GM18519 (cell line): ENCODE data around the gene HLA-DMB.
"Not testable (repeated sequence)": the region's sequence is repeated elsewhere in the genome, so short reads cannot be mapped to it uniquely, and the experiment has no call there.

ENCODE experiments used
- ATAC-seq: cut with Tn5 transposase; IDR thresholded peaks from one replicate; pipeline ENCODE4 v1.9.1; 2021; ENCODE audit warnings: mild to moderate bottlenecking, moderate library complexity; ENCODE audit not compliant: unreplicated experiment, low FRiP score

Gene HLA-DMB

GRCh38 chr6:32952817-32953739 lies 12.2 kb upstream of the HLA-DMB start, which contains the start of gene HLA-DMA:
Gene HLA-DMA (minus strand): TSS chr6:32953097. CDS start chr6:32953036, 61 bp downstream.
- peak; percentile 80 for ATAC-seq

DNA sequence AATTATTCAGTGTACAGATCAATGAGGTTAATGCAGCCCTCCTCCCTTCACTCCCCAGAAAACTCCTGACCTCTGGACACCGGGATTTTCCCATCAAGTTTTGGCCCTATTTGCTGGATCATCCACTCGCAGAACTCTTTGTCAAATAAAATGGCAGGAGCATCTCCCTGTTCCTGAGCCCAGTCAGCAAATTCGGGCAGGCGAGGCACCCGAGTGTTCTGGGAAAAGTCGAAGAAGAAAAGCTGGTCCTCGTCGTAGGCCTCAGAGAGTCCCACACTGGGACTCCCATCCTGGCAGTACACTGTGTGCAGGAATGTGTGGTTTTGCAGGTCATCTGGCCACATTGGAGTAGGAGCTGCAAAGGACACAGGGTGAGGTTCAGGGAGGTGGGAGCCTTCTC lies 9.6 kb upstream of the HLA-DMB start:
- ATAC-seq = no peak

GRCh38 chr6:32950010-32950409 lies 9.2 kb upstream of the HLA-DMB start:
- no peak for ATAC-seq

DNA sequence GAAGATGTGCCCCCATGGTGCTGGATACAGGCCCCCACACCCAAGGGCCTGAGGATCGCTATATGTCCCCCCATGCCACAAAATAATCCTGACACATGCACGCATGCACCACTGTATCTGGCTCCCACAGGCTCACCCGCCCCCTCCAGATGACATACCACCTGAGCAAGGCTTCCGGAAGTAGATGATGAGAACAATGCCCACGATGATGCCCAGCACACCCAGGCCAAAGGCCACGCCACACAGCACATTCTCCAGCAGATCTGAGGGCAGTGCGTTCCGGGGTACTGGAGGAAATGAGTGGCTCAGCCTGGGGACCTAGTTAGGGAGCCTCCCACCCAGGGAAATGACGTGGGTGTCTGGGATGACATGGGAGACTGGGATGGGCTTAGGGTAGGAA lies 8.3 kb upstream of the HLA-DMB start:
- no peak for ATAC-seq

GRCh38 chr6:32947552-32948465 lies 7.0 kb upstream of the HLA-DMB start:
- no peak for ATAC-seq

DNA sequence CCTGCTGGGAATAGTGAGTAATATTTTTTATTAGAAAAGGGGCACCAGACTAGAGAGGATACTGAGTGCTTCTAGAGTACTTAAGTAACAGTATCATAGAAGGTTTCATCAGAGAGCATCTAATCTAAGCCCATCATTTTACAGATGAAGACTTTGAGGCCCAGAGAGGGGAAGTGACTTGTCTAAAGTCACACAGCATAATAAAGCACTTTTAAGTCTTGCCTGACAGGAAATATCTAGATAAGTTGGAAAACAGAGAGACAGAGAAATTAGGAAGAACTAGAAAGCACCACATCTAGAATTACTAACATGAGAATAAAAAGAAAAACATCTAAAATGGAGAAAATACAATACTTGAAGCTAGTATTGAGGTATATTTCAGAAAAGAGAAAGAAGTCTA lies 6.1 kb upstream of the HLA-DMB start:
- ATAC-seq = no peak

GRCh38 chr6:32945953-32946352 lies 5.1 kb upstream of the HLA-DMB start:
- ATAC-seq = no peak

- ATAC-seq = no peak
These were observed 4.4 kb upstream of the HLA-DMB start for GRCh38 chr6:32945108-32945760.

DNA sequence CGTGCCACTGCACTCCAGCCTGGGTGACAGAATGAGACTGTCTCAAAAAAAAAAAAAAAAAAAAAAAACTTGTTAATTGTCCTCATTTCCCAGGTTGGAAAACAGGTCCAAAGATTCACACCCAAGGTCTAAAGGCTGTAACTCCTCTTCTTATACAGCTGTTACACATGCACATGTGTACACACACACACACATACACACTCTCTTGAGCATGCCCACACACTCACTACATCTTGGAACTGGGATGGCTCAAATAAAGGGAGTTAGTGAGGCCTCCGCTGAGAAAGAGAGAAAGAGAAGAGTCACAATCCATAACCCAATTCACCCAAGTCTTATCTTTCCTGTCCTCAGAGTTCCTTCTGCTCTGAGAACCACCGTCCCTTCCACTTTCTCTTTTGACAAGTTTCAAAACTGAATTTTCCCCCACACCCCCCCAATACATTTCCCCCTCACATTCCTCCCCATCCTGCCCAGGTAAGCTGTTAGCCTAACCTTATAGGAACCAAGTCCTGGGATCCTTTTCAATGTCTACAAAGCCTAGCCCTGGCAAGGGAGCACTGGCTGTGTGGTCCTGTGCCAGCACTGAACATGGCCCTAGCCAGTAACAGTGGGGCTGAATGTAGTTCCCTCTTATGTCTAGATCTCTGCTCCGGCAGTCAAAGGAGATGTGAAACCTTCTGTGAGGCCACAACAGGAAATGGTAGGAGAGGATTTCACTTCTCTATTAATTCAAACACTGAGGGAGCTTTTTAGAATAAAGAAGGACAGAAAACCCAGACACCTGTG lies 3.2 kb upstream of the HLA-DMB start:
- no peak for ATAC-seq

- not testable (repeated sequence) for ATAC-seq
These were observed 1.8 kb upstream of the HLA-DMB start for GRCh38 chr6:32942555-32943123.

- ATAC-seq = peak; percentile 36
These were observed 463 bp upstream of the HLA-DMB start for GRCh38 chr6:32941214-32941768.

DNA sequence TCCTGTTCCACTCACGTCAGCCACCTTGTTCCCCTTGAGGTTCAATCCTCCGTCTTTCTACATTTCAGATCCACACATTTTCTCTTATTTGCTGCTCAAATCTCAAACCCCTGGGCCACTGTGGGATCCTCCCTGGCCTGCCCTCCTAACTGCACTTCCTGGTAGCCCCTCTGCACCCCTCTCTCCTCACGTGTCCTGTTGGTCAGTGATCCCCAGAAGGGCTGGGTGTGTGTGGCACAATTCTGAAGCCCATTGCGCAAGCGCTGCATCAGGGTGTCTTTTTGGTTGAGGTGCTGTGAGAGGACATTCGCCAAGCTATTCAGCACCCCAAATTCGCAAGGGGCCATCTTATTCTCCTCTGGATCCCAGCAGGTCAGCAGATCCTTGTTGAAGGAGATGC lies 2.3 kb downstream of the HLA-DMB start:
- no peak for ATAC-seq

GRCh38 chr6:32937230-32937633 lies 3.6 kb downstream of the HLA-DMB start:
- no peak for ATAC-seq

GRCh38 chr6:32936239-32937152 lies 4.3 kb downstream of the HLA-DMB start:
- no peak for ATAC-seq

DNA sequence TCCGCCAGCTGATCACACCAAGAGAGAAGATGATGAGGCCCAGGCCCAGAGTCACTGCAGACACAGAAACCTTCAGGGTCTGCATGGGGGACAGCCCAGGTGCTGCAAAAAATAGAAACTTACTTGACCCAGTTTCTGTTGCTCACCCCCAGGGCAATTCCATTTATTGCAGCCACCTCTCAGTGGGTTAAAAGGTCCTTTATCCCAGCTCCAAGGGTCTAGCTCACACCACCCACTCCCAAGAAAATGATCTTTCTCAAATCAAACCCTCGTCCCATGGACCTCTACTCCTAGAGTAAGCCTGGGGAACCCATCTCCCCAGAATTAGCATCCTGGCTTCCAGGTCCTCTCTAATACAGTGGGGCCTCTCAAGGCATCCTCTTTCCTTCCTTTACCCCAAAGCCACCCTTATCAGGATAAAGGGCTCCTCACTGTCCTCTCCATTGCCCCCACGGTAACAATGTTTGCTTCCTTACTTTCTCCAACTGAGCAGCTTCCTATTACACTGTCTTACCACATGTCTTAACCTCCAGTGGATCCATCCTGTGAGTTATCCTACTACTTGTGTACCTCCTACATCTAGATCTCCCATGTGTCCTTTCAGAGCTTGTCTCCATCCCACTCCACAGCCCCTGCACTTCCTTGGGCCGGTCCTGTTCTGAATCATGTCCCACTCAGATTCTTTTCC lies 5.1 kb downstream of the HLA-DMB start:
- ATAC-seq = no peak

DNA sequence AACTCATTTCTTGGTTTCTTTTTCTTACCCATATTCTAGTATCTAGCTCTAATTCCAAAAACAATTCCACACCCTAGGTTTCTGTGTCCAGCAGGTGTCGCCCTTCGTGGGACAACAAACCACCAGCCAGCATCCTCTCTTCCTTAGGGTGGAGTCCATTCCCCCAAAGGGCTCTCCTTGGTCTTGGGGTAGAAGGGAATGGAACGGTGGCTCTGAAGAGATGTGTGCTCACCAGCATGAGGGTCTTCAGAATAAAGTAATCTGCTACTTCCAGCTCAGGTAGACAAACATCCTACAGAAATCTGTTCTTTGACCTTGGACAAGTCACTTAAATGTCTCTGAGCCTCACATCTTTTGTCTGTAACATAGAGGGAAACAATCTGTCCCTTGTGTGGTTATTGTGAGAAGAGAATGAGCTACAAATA lies 7.2 kb downstream of the HLA-DMB start:
- no peak for ATAC-seq

DNA sequence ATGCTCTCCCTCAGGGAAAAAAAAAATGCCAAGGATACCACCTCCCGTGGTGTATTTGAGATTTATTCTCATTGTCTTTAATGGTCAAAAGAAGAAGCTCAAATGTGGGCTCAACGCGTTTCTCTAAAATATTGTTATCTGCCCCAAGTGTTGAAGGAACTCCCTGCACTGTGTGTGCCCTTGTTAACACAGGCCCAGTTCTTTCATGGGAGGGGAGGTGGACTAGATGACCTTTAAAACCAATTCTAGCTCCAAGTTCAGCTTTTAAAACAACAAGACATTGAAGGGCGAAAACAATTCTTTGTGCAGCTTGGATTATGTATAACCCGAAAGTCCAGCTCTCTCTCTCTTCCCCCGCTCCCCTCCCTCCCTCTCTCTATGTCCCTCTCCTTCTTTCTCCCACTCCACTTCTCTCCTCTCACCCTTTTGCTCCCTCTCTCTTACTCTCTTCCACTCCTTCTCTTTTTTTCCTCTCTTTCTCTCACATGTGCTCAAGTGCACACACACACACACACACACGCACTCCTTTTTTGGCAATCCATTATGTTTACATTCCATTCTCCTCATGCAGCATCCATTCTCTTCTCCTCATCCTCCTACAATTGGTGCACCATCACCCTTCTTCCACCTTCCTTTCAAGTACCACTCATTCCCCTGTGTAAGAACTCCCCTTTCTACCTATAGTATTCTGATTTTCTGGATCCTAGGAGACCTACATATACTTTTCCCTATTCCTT lies 8.5 kb downstream of the HLA-DMB start:
- no peak for ATAC-seq
